K562 (cell line): ENCODE measurements around the gene VWA1. TPM values are rescaled to one million over a fixed set of nuclear protein-coding genes. Genes with fewer than 3 reads are reported as not detected.

Experiments
- ATAC-seq: fragments of 200-7000 bp; cut with Tn5 transposase; 3 replicates; pipeline ENCODE4 v1.9.1; 2020; ENCODE audit warnings: moderate library complexity
- BruUV-seq: library from RNA; stranded (reverse); fragments of 400-500 nt; replicated peaks from 2 replicates; lab custom pipeline; 2021; lab: Mats Ljungman, UMichigan
- CTCF ChIA-PET: fragments of 300-600 bp; formaldehyde crosslinking; extraction: SDS; loops from one replicate; lab custom pipeline; 2021; ENCODE audit warnings: low intra/inter-chr PET ratio; lab: Yijun Ruan, JAX
- POLR2A ChIA-PET: fragments of 300-600, 350-650 bp; sonication (Branson Sonifier 250); formaldehyde crosslinking; extraction: SDS; loops from one replicate; lab custom pipeline; 2021; ENCODE audit warnings: antibody characterized with exemption, inconsistent platforms; lab: Yijun Ruan, JAX
- DNase-seq, 4 experiments: peaks; one replicate each; pipeline versions ENCODE4 v3.0.0 to v3.0.0-alpha.2; 2011 to 2018; ENCODE audit warnings: low spot score in 3 of 4, mixed read lengths in 3 of 4; ENCODE audit errors: extremely low read depth in 1 of 4
- FAIRE-seq: peaks from 2 replicates; lab custom pipeline; 2011; peaks lifted over from hg19 to GRCh38; lab: Jason Lieb, UNC
- H2AFZ ChIP-seq: 2 replicates; pipeline ENCODE4 v1.6.0; 2011; ENCODE audit warnings: low read depth, low read length, control low read depth, inconsistent platforms
- H3K27ac ChIP-seq: fragments of 200-600 bp; 3 replicates; pipeline ENCODE4 v1.8.0; 2011; ENCODE audit warnings: low read depth, mild to moderate bottlenecking, control low read depth, inconsistent platforms, low read length, moderate library complexity, mixed read lengths; ENCODE audit errors: extremely low read depth
- H3K27me3 ChIP-seq, 2 experiments: fragments of 300-600 bp in 1 of 2; 2 replicates in 1 of 2; 3 replicates in 1 of 2; pipeline versions ENCODE4 v1.6.0 to v1.8.0; 2011; ENCODE audit warnings: inconsistent platforms in 2 of 2, low read length in 2 of 2, mild to moderate bottlenecking in 1 of 2, mixed read lengths in 1 of 2, moderate library complexity in 1 of 2; ENCODE audit not compliant: control insufficient read depth in 2 of 2, insufficient read depth in 2 of 2
- H3K36me3 ChIP-seq: fragments of 300-600 bp; 3 replicates; pipeline ENCODE4 v1.8.0; 2011; ENCODE audit warnings: mild to moderate bottlenecking, low read length, inconsistent platforms; ENCODE audit not compliant: control insufficient read depth, insufficient read depth
- H3K4me1 ChIP-seq, 2 experiments: fragments of 200-600 bp in 1 of 2; replicated peaks in 1 of 2; 2 replicates in 1 of 2; 3 replicates in 1 of 2; pipeline versions ENCODE4 v1.5.1 to v1.8.0; 2011; ENCODE audit warnings: inconsistent platforms in 2 of 2, low read length in 2 of 2, mild to moderate bottlenecking in 1 of 2, mixed read lengths in 1 of 2, moderate library complexity in 1 of 2; ENCODE audit not compliant: control insufficient read depth in 2 of 2, insufficient read depth in 2 of 2
- H3K4me2 ChIP-seq: 2 replicates; pipeline ENCODE4 v1.6.1; 2011; ENCODE audit warnings: low read length, control low read depth, inconsistent platforms, mixed read lengths; ENCODE audit not compliant: insufficient read depth
- H3K4me3 ChIP-seq: fragments of 200-600 bp; sonication (generic), shearing (Covaris generic); 2 replicates; pipeline ENCODE4 v1.5.1; 2016; ENCODE audit warnings: control low read depth, inconsistent platforms
- H3K79me2 ChIP-seq: fragments of 200-600 bp; 3 replicates; pipeline ENCODE4 v1.8.0; 2011; ENCODE audit warnings: low read length, inconsistent platforms; ENCODE audit not compliant: control insufficient read depth, insufficient read depth
- H3K9ac ChIP-seq, 2 experiments: 2 replicates each; pipeline versions ENCODE4 v1.6.0 to v1.6.1; 2011; ENCODE audit warnings: low read depth in 2 of 2, low read length in 2 of 2, control low read depth in 1 of 2, inconsistent platforms in 1 of 2, mild to moderate bottlenecking in 1 of 2, mixed read lengths in 1 of 2; ENCODE audit not compliant: insufficient read depth in 1 of 2
- H3K9me1 ChIP-seq: one replicate; pipeline ENCODE4 v1.6.0; 2011; ENCODE audit warnings: inconsistent platforms, mild to moderate bottlenecking, low read length, moderate library complexity; ENCODE audit not compliant: control insufficient read depth, insufficient read depth
- H3K9me3 ChIP-seq: replicated peaks from 2 replicates; pipeline ENCODE4 v1.5.1; 2011; ENCODE audit warnings: low read depth, low read length, inconsistent platforms; ENCODE audit not compliant: control insufficient read depth, insufficient read depth
- H4K20me1 ChIP-seq: replicated peaks from 2 replicates; pipeline ENCODE4 v1.6.1; 2011; ENCODE audit warnings: low read length, inconsistent platforms, mixed read lengths; ENCODE audit not compliant: control insufficient read depth, insufficient read depth
- BRCA1 ChIP-seq, 2 experiments: fragments of 450-650 bp in 1 of 2; sonication (generic) in 1 of 2; formaldehyde crosslinking in 1 of 2; IDR thresholded peaks; 2 replicates each; pipeline versions ENCODE4 v1.5.0 to v1.6.1; 2017 to 2020; ENCODE audit warnings: mild to moderate bottlenecking in 1 of 2, missing genetic modification reagents in 1 of 2
- CHD2 ChIP-seq: IDR thresholded peaks from 2 replicates; pipeline ENCODE4 v1.6.1; 2011; ENCODE audit warnings: low read depth, low read length
- HDAC6 ChIP-seq: IDR thresholded peaks from 2 replicates; pipeline ENCODE4 v1.6.1; 2012; ENCODE audit warnings: low read depth, mild to moderate bottlenecking, control low read depth, inconsistent platforms, low read length, moderate library complexity
- KDM1A ChIP-seq, 2 experiments: fragments of 450-650 bp; IDR thresholded peaks; 2 replicates each; pipeline ENCODE4 v1.6.1; 2016; ENCODE audit warnings: mild to moderate bottlenecking in 2 of 2
- KLF1 ChIP-seq: fragments of 450-650 bp; IDR thresholded peaks from 2 replicates; pipeline ENCODE4 v1.6.1; 2016; ENCODE audit warnings: missing genetic modification characterization, missing compliant biosample characterization
- KLF10 ChIP-seq: fragments of 250-450 bp; sonication (Bioruptor Pico); IDR thresholded peaks from 2 replicates; pipeline ENCODE4 v1.6.1; 2021; ENCODE audit warnings: matching md5 sums
- LCOR ChIP-seq: sonication (generic); formaldehyde crosslinking; IDR thresholded peaks from 2 replicates; pipeline ENCODE4 v1.8.0; 2022; ENCODE audit warnings: mild to moderate bottlenecking, missing genetic modification reagents
- MAFF ChIP-seq: IDR thresholded peaks from 2 replicates; pipeline ENCODE4 v1.6.1; 2012; ENCODE audit warnings: low read length, improper control_type of control experiment
- NFATC3 ChIP-seq: fragments of 450-650 bp; IDR thresholded peaks from 2 replicates; pipeline ENCODE4 v1.6.1; 2017; ENCODE audit warnings: mild to moderate bottlenecking
- RBBP5 ChIP-seq: fragments of 200-600 bp; sonication (generic); IDR thresholded peaks from 2 replicates; pipeline ENCODE4 v1.6.1; 2012; ENCODE audit warnings: borderline replicate concordance, mild to moderate bottlenecking, low read length, control low read depth, inconsistent platforms; ENCODE audit not compliant: insufficient read depth, poor library complexity, severe bottlenecking
- SMARCA5 ChIP-seq: fragments of 450-650 bp; IDR thresholded peaks from 2 replicates; pipeline ENCODE4 v1.6.1; 2016
- SRSF9 ChIP-seq: fragments of 200-400 bp; formaldehyde crosslinking; IDR thresholded peaks from 2 replicates; pipeline ENCODE4 v1.6.1; 2017; ENCODE audit warnings: low read depth, low read length, borderline replicate concordance
- ZNF224 ChIP-seq: sonication (generic); formaldehyde crosslinking; IDR thresholded peaks from 2 replicates; pipeline ENCODE4 v1.8.0; 2022; ENCODE audit warnings: mild to moderate bottlenecking, missing genetic modification reagents
- ZNF583 ChIP-seq: fragments of 250-450 bp; sonication (Bioruptor Pico); IDR thresholded peaks from 2 replicates; pipeline ENCODE4 v1.4.0; 2020
- ZNF695 ChIP-seq: fragments of 450-650 bp; formaldehyde crosslinking; IDR thresholded peaks from 2 replicates; pipeline ENCODE4 v1.4.0; 2020; ENCODE audit warnings: mild to moderate bottlenecking, moderate library complexity
- WGBS: fragments of 100-300 bp; shearing (Covaris generic); methylation state at CpG from one replicate; pipeline ENCODE4 v1.1.6; 2016; ENCODE audit warnings: low coverage, mixed read lengths; ENCODE audit not compliant: insufficient coverage; ENCODE audit errors: missing lambda C conversion rate; 5-methylcytosine and 5-hydroxymethylcytosine counted together
- in situ Hi-C: fragments of 300-500 bp; cut with MboI; formaldehyde crosslinking; loops from 4 replicates; pipeline ENCODE4 v1.15.0; 2018; ENCODE audit warnings: inconsistent platforms, mixed read lengths
- intact Hi-C: fragments of 100-400 bp; cut with micrococcal nuclease; formaldehyde crosslinking; loops from 2 replicates; pipeline ENCODE4 v1.14.2; 2022
- polyA plus RNA-seq, 8 experiments: library from polyadenylated mRNA; depleted of rRNA in 4 of 8; stranded (reverse) in 5 of 8; unstranded in 3 of 8; fragments of >200 nt; fragmentation: Nextera tagmentation in 2 of 8; fragmentation: Illumina TruSeq in 1 of 8; extraction: Ambion mirVana in 2 of 8; extraction: Trizol in 1 of 8; gene quantifications; 2 replicates each; pipeline versions ENCODE4 v1.2.1 to v1.2.3, GENCODE V29; 2011 to 2014; ENCODE audit warnings: inconsistent platforms in 1 of 8, missing spikeins in 1 of 8
- total RNA-seq, 7 experiments: library from RNA; depleted of rRNA in 6 of 7; stranded (reverse); fragments of >200 nt in 6 of 7; fragmentation: Illumina TruSeq in 2 of 7; extraction: Trizol in 2 of 7; gene quantifications; 2 replicates each; pipeline versions ENCODE4 v1.2.1 to v1.2.3, GENCODE V29; 2011 to 2021; ENCODE audit warnings: low replicate concordance in 1 of 7
- TF ChIP-seq, protein P1 (sequence below), 3 experiments: IDR thresholded peaks in 2 of 3; conservative IDR thresholded peaks in 1 of 3; 2 replicates each; pipeline ENCODE4 v1.5.1; 2011 to 2012; ENCODE audit warnings: low read length in 3 of 3, mild to moderate bottlenecking in 3 of 3, control low read depth in 2 of 3, improper control_type of control experiment in 1 of 3, inconsistent platforms in 1 of 3, low read depth in 1 of 3, mixed read lengths in 1 of 3, moderate library complexity in 1 of 3; ENCODE audit not compliant: insufficient read depth in 2 of 3
- TF ChIP-seq, protein P2 (sequence below): fragments of 450-650 bp; formaldehyde crosslinking; IDR thresholded peaks from 2 replicates; pipeline ENCODE4 v1.4.0; 2020; ENCODE audit warnings: mild to moderate bottlenecking, moderate library complexity

VWA1 gene
- total and polyA plus RNA-seq, 9 of the 15 experiments (the other 6 are each of a cell fraction or from before 2014, with no cell fraction given), result 0.01 to 6.4 (median 0.85) TPM

DNA sequence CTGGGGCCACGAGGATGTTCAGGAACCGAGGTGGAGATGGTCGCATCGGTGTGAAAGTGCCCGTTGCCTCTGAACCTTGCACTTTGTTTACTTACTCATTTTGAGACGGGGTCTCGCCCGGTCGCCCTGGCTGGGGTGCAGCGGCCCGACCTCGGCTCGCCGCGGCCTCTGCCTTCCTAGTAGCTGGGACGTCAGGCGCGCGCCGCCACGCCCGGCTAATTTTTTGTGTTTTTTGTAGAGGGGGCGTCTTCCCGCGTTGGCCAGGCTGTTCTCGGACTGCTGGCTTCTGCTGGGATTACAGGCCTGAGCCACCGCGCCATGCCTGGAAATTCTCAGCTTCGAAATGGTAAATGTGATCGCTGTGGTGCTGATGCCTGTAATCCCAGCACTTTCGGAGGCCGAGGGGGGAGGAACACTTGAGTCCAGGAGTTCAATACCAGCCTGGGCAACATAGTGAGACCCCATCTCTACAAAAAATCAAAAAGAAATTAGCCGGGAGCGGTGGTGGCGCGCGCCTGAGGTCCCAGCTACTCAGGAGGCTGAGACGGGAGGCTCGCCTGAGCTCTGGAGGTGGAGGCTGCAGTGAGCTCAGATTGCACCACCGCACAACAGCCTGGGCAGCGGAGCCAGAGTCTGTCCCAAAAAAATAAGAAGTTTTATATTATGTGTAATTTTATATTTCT is 27.7 kb upstream of the VWA1 start:
- Histone ChIP-seq H3K9ac (peak overlapping the region; percentile 99 to 100), H3K79me2 (peaks cover 56% of the 10 kb centered on the region), H4K20me1 (no peaks in the 10 kb centered on the region), H3K36me3 (peaks cover 52% of the 10 kb centered on the region), H3K4me3 (peak overlapping the region; percentile 100), H3K9me1 (no peaks in the 10 kb centered on the region), H3K4me2 (peak overlapping the region; percentile 98), H3K9me3 (peaks cover 5% of the 10 kb centered on the region), H3K27me3 (no peaks in the 10 kb centered on the region), H3K27ac (peak overlapping the region; percentile 89), H3K4me1 (peaks cover 14 to 44% of the 10 kb centered on the region in 2 experiments), H2AFZ (peak overlapping the region; percentile 82; the same call in 1 of the 2 replicates)
- ATAC-seq (peak; percentile 57), FAIRE-seq (no peak), DNase-seq (peak in 1 of 4 experiments; percentile 61)
- in situ Hi-C loops (no loop called here), intact Hi-C loops (loop anchor here (1.0 to 2.0 kb wide), 2 partner anchors 33 to 63 kb away; no protein-coding TSS in a partner anchor)
- BruUV-seq, result no TSS peak
- ChIA-PET CTCF (no interaction called here), POLR2A (interaction anchor here (0.6 to 3.6 kb wide), 16 partner anchors 9 to 384 kb away, joined by 3 to 26 read pairs (median 5); partner anchors contain the start of genes ANKRD65, AURKAIP1, CCNL2 and MIB2)
- WGBS, result 3% methylated on average over 40 of the region's 41 CpGs
- TF ChIP-seq NFATC3, result peak; percentile 64; the same call in 1 of the 2 replicates
- TF ChIP-seq ZNF224, result no peak
- TF ChIP-seq, protein P1, sequence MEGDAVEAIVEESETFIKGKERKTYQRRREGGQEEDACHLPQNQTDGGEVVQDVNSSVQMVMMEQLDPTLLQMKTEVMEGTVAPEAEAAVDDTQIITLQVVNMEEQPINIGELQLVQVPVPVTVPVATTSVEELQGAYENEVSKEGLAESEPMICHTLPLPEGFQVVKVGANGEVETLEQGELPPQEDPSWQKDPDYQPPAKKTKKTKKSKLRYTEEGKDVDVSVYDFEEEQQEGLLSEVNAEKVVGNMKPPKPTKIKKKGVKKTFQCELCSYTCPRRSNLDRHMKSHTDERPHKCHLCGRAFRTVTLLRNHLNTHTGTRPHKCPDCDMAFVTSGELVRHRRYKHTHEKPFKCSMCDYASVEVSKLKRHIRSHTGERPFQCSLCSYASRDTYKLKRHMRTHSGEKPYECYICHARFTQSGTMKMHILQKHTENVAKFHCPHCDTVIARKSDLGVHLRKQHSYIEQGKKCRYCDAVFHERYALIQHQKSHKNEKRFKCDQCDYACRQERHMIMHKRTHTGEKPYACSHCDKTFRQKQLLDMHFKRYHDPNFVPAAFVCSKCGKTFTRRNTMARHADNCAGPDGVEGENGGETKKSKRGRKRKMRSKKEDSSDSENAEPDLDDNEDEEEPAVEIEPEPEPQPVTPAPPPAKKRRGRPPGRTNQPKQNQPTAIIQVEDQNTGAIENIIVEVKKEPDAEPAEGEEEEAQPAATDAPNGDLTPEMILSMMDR (IDR thresholded peaks at IDR 0.05 in 2 of 3, conservative IDR thresholded peaks at IDR 0.05 in 1 of 3; ENCODE audit: insufficient read depth in 2 of 3, low read depth in 1 of 3, low read length in 3 of 3), result peak in 2 of 3 experiments; percentile 11 to 19; a peak in 2 of 6 replicates
- no peak for TF ChIP-seq RBBP5
- no peak for TF ChIP-seq MAFF
- TF ChIP-seq SRSF9, result no peak
- TF ChIP-seq, protein P2, sequence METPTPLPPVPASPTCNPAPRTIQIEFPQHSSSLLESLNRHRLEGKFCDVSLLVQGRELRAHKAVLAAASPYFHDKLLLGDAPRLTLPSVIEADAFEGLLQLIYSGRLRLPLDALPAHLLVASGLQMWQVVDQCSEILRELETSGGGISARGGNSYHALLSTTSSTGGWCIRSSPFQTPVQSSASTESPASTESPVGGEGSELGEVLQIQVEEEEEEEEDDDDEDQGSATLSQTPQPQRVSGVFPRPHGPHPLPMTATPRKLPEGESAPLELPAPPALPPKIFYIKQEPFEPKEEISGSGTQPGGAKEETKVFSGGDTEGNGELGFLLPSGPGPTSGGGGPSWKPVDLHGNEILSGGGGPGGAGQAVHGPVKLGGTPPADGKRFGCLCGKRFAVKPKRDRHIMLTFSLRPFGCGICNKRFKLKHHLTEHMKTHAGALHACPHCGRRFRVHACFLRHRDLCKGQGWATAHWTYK (CRISPR knock-in tag), result no peak
- TF ChIP-seq BRCA1 (IDR thresholded peaks at IDR 0.05), result no peak
- TF ChIP-seq BRCA1 (CRISPR knock-in tag; IDR thresholded peaks at IDR 0.05), result 0 out of 2 replicates have a peak, but pooled peaks have one; percentile 41
- no peak for TF ChIP-seq ZNF695 (CRISPR knock-in tag)
- no peak for TF ChIP-seq HDAC6
- TF ChIP-seq KDM1A (IDR thresholded peaks at IDR 0.05), result peak; percentile 46 to 52; a peak in 1 of 4 replicates
- 0 out of 2 replicates have a peak, but pooled peaks have one; percentile 74 for TF ChIP-seq SMARCA5
- TF ChIP-seq CHD2, result 0 out of 2 replicates have a peak, but pooled peaks have one; percentile 23
- TF ChIP-seq KLF10 (CRISPR knock-in tag), result no peak
- TF ChIP-seq KLF1 (tag), result no peak
- no peak for TF ChIP-seq ZNF583 (CRISPR knock-in tag)
- TF ChIP-seq LCOR, result 0 out of 2 replicates have a peak, but pooled peaks have one; percentile 28
